Iris pigment epithelial cell (primary cell): ENCODE results near the gene DFFA.
"Not testable (repeated sequence)": the region's sequence is repeated elsewhere in the genome, so short reads cannot be mapped to it uniquely, and the experiment has no call there.

ENCODE experiments used
- DNase-seq: peaks from one replicate; pipeline ENCODE4 v3.0.0-alpha.2; 2011; ENCODE audit warnings: low read depth

Gene DFFA

DNA sequence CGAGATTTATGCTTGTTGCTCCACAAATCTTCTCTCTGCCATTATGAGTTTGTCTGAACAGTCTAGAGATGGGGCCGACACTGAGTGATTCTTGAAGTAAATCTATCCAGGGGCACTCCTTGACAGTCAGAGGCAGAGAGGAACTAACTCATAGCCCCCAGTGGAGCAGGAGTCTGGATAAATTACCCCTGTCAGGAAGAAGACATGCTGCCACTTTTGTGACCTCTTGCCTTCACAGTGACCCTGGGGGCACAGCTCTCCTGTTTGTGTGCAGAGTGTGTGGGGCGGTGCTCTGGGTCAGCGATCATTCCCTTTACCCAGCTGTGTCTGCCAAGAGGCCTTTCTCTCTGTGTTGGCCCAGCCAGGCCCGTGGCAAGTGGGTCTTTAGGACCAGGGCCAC is 31.9 kb upstream of the DFFA start:
- DNase-seq = no peak

DNA sequence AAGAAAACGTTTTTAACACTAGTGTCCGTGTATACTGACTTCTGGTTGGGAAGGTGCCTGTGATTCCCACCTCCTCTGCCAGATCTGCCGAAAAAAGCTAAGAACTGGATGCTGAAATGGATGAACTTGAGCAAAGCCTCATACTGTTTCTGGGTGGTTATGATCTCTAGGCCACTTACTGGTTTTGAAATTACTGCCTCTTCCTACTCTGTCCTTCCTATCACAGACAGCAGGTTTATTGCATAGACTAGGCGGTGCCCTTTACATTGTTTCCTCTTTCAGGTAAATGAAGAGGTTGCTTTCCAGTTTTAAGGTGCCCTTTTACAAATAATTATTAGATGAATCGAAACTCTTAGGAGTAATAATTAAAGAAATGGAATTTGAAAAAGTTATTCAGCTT is 29.9 kb upstream of the DFFA start:
- DNase-seq = no peak

DNA sequence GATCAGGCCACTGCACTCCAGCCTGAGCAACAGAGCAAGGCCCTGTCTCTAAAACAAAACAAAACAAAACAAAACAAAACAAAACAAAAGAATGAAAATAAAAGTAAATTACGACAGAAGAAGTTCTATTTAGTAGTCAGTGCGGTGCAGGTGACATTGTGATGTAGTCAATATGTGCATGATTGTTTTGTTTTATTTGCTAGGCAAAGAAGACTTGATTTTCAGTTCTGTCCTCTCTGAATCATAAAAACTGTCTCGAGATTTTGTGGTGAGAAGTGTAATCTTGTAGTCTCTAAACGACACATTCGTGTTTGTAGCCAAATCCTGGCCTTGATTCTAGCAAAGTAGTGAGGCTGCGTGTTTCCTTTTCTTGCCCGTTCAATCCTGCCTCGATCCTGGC is 25.9 kb upstream of the DFFA start:
- no peak for DNase-seq

DNA sequence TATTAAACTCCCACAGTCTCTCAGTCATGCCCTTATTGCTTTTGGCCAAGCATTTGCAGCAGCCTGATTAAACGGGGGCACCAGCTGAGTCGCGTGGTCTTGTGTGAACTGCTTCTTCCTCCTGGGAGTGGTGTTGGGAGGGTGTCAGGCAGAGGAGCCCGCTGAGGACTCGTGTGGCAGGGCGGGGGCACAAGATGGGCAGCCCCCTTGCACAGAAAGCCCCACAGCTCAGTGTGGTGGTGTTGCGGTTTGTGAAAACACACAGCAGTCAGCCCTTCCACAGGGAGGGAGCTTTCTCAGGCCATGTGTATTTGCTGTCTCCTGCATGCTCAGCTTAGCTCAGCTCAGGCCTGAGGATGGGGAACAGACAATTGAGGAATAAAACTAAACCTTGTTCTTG is 24.8 kb upstream of the DFFA start:
- DNase-seq = no peak

DNA sequence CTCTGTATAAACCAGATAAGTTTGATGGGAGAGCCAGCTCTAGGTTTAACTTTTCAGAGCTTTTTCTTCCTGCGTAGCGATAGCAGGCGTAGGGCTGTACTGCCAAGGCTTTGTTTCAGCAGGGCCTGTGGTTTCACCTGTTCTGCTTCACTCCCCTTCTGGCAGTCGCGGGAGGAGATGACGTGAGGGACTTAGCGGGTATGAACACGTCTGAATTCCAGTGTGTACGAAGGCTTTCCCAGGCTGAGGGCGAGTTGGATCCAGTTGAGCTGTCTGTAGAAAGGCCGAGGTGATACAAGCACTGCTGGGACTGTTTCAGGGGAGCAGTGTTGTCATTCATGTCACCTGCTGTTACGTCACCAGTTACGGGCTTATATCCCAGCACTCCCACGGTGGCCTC is 23.6 kb upstream of the DFFA start:
- DNase-seq = no peak

DNA sequence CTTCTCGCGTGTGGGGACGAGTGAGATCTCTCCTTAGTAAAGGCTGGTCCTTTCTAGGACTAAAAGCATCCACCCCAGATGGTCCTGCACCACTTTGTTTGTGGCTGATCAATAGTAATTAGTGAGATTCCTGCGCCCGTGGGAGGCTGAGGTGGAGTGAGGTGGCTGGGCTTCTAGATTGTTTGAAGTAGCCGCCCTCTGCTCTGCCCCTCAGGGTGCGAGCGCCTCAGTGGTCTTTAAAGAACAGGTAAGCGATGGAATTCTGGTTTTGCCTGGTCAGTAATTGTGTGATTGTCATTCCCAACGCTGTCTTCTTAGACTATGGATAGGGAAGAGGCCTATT is 23.1 kb upstream of the DFFA start:
- no peak for DNase-seq

DNA sequence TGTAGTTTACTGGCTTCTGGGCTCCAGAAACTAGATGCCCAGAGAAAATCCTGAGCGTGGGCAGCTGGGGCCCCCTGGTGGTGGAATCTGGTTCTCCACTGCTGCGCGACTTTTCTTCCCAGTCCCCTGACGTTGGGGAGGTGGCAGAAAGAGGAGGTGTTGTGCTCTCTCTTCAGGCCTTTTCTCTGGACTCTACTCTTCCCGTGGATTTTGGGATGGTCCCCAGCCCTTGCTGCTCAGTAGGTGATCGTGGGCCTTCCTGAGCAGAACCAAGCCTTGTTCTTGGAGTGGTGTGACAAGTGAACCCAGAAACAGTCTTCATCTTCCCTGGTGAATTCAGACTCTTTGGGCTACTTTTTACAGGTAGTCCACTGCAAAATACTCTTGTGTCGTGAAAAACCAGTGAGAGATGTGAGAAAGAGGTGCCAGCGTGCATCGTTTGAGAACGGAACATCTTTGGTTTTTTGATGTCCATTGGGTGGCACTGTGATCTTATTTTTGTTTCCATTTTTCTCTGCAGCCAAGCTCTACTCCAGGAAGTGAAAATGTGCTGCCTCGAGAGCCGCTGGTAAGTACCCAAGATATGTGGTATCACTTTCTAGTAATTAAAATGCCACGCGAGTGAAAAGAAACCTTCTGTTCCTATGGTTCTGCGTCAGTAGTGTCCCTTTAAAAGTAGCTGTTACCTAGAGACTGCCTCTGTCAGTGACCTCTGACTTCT is 22.6 kb upstream of the DFFA start:
- peak; percentile 54 for DNase-seq

DNA sequence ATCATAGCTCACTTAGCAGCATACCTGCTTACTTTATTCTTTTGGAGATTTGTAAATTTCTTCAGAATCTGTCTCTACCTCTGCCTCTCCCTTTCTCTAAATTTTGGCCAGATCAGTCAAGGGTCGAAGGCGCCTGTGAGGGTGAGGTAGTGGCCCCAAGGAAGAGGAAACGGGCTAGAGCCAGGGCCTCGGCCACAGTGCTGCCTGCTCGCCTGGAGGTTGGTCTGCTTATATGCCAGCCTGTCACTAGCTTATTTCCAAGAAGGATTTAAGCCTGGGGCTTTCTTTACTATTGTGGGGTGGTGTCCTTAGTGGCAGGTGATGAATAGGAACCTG is 22.1 kb upstream of the DFFA start:
- DNase-seq = no peak

DNA sequence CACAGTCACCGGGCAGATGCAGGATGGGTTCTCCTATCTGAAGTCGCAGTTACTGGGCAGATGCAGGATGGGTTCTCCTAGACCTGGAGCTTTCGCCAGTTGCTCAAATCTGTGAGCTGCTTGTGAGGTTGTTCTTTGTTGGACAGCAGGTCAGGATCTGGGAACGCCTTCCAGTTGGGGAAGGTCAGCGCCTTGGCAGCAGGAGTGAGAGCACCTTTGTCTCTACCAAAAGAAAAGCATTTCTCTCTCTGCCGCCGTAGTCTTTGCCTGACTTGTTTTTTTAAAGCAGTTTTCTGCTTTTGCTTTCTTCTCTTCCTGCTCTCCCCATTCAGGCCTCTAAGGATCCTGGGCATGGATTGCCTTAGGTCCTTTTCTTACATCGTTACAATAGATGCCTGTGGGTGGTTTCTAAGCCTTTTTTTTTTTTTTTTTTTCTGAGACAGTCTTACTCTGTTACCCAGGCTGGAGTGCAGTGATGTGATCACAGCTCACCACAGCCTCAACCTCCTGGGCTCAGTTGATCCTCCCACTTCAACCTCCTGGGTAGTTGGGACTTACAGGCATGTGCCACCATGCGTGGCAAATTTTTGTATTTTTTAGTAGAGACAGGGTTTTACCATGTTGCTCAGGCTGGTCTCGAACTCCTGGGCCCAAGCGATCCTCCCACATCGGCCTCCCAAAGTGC is 18.1 kb upstream of the DFFA start:
- DNase-seq = no peak

DNA sequence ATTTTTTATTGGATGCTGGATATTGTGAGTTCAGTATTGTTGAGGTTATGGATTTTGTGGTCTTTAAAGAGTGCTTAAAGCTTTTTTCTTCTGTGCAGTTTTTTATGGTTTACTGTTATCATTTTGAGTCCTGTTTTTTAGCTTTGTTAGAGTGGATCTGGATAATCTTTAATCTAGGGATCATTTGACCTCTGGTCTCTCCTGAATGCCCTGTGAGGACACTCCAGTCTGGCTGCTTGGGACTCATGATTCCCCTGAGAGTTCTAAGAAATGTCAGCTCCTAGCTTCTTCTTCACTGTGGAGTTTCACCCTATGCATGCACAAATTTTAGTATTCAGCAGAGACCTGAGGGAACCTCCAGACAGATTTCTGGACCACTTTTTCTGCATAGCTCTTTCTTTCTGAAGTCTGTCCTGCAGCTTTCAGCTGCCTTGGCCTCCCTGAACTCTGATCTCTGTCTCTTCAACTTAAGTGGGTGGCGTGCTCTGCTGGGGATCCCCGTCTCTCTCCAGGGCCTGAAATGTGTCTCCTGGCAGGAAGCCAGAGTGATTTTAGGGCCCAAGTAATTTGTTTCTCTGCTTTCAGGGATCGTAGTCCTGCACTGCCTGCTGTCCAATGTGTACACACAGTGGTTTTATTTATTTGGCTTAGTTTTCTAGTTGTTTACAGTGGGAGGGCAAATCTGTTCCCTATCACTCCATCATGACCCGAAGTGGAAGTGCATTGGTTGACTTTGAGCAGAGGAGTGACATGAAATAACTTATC is 17.1 kb upstream of the DFFA start:
- DNase-seq = no peak

DNA sequence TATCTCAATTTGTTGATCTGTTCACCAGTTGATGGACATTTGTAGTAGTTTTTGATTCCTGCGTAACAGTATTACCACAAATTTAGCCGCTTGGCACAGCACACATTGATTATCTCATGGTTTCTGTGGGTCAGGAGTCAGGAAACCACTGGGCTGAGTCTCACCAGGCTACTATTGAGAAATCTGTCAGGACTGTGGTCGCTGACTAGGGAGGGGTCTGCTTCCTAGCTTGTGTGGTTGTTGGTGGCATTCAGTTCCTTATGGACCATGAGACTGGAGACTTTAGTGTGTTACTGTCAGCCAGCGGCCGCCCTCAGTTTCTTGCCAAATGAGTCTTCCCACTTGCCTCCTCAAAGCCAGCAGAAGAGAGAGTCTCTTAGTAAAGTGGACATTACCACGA is 12.2 kb upstream of the DFFA start:
- no peak for DNase-seq

DNA sequence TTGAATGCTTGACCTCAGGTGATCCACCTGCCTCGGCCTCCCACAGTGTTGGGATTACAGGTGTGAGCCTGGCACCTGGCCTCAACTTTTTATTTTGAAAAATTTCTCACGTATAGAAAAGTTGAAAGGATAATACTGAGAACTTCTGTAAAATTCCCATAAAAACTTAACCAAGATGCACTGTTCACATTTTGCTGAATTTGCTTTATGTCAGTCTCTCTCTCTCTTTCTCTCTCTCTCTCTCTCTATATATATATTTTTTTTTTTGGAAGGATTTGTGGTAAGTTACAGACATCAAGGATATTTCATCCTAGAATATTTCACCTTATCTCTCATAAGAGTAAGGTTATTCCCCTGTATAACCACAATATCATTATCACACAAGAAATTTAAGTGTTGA is 8.3 kb upstream of the DFFA start:
- no peak for DNase-seq

DNA sequence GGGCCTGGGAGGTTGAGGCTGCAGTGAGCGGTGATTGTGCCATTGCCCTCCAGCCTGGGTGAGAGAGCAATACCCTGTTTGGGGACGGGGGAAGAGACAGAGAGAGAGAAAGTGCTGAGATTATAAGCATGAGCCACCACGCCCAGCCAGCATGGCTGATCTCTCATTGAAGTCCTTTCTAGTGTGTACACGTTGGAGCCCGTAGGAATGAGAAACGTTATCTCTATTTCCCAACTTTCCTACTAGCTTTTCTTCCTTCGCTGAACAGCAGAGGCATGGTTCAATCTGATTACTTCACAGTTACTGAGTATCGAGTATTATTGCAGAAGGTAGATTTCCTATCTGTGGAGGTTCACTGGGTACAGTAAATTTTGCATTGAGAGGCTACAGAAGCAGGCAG is 7.0 kb upstream of the DFFA start:
- no peak for DNase-seq

DNA sequence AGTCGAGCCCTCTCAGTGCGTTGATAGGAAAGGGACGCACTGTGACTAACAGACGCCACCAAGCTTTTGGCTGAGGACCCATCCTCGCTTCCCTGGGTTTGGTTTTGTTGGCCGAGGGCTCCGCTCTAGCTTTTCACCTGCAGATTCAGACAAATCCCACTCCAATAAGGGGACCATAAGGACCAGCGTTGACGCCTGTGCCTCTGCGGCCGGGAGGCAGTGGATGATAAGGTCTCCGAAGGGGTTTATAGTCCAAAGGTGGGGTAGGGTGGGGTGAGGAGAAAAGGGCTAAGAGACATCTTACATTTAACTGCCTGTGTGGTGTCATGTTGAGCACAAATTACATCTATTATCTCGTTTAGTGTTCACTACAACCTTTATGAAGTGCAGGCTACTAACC is 3.2 kb upstream of the DFFA start:
- no peak for DNase-seq

DNA sequence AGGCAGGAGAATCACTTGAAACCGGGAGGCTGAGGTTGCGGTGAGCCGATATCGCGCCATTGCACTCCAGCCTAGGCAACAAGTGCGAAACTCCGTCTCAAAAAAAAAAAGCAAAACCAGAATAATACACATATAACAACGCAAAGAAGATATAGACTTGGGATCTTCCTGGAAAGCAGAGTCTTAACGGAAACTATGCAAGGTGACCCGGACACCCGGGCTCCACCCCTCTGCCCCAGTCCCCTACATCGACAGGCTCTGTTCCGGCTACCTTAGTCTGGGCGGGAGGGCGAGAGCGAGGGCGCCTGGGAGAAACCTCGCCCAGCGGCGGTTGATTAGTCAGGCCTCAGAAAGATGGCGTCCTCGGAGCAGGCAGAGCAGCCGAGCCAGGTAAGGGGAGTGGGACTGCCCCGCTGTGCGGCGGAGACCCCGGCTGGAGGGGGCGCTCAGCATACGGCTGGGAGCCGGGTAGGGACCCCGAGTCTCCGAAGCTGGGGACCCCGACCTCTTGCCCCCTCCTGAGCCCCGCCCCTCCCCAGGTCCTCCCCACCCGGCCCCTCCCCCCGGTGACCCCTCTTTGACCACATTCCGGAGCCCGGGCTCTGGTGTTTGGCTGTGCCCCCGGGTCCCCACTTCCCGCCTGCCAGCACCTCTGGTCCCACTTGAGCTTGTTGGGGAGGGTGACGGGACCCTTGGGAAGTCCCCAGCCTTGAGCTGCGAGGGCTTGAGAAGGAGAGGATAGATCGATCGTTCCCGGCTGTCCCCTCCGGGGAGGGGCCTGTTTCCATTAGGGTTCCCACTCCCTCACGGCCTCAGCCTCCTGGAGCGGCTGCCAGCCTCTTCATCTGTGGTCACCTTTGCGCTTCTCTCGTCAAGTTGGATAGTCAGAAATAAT is 2.5 kb upstream of the DFFA start, which contains the start of gene PEX14:
Gene PEX14 (plus strand): TSS at position 338 of the 895 bp plus-strand sequence. CDS start 17 bp downstream, at position 355.
- DNase-seq = peak; percentile 87

DNA sequence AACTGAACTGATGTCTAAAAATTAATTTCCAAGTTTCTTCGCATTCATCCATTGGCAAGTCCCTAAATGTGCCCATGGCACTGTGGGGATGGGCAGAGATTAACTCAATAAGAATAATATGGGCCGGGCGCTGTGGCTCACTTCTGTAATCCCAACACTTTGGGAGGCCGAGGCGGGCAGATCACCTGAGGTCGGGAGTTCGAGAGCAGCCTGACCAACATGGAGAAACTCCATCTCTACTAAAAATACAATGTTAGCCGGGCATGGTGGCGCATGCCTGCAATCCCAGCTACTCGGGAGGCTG is 1.9 kb upstream of the DFFA start:
- DNase-seq = not testable (repeated sequence)

DNA sequence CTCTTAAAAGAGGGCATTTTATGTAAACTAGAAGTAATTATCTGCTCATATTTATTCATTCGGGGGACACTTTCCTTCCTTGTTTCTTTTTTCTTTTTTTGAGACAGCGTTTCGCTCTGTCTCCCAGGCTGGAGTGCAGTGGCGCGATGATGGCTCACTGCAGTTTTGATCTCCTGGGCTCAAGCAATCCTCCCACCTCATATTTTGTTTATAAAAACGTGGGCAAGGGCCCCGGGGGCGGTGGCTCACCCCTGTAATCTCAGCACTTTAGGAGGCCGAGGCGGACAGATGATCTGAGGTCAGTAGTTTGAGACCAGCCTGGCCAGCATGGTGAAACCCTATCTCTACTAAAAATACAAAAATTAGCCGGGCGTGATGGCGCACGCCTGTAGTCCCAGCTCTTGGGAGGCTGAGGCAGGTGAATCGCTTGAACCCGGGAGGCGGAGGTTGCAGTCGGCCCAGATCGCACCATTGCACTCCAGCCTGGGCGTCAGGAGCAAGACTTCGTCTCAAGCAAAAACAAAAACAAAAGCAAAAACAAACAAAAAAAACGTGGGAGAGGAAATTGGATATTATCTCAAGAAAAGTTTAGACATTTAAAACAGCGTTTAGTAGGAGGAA is 926 bp upstream of the DFFA start:
- DNase-seq = no peak

DNA sequence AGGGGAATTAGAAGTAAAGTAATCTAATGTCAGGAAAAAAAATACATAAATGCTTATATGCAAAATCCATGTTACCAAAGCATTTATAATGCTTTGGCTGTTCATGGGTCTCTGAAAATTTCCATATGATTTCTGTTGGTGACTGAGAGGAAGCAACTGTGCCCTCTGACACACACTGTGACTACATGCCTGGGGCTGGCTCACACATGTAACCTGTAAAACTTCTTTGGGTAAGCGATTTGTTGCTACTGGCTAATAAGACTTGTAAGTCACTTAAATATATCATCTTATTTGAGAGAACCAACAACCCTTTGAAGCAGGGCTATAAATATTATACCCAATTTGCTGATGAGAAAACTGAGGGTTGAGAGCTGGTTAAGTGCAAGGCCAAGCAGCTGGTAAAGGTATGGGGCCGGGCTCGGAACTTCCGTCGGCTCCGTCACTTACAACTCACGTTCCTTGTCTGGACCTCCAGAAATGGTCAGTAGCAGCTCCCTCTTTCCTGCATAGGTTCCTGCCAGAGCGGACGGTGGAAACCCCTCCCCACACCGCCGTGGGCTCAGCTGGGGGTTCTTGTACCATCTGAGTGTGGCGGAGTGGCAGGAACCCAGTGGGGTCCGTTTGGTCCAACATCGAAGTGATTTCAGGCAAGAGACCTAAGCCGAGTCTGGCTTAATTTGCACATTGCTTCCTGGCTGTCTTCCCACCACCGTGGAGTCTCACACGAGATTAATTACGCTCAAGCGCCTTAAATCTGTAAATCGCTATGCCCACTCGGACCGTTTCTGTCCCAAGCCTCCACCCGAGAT is 714 bp downstream of the DFFA start:
- peak; percentile 57 for DNase-seq

DNA sequence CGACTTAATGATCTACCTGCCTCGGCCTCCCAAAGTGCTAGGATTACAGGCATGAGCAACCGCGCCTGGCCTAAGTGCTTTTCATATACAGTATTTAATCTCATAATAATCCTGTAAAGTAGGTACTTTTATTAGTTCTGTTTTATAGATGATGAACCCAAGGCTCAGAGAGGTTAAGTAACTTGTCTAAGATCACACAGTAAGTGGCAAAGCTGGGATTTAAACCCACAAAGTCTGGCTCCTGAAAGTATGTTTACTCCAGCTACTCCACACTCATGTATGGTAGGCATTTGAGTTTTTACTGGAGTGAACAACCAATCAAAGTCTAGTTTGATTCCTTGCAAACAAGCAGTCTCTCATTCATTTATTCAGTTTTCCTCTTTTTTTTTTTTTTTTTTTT is 2.3 kb downstream of the DFFA start:
- DNase-seq = no peak

DNA sequence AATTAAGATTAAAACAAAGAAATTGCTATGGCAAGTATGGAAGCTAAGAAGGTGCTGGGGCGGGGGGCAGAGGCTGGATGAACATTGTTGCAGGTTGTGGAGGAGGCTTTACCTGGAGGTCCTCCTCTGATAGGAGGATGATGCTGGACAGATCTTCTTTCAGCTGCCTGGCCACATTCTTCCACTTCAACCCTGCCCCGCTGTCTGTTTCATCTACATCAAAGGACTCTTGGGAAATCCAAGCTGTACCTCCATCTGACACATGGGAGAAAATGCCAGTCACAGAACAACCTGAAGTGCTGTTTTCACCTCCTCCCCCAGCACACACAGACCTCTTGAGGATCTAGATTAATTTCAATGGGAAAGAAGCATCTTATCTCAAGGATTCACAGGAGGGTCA is 5.3 kb downstream of the DFFA start:
- DNase-seq = no peak

DNA sequence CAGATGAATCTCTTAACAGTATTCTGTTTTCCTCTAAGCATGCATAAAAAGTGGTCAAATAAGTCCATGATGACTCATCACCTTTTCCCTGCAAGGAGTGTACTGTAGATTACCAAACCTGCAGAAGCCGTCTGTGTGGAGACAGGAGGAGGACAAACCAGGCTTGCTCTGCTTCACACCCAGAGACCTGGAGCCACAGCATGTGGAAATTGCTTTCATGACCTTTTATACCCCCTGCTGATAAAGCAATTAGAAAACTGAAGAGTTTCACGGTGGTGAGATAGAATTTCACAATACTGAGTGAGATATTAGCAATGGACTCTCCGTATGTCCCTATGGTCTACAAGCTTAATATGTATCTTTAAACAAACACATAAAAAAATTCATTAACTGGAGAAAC is 13.1 kb downstream of the DFFA start:
- DNase-seq = peak; percentile 92
